Right atrium auricular region (tissue), 2 donors: ENCODE results near the gene NF1. TPM values are rescaled to one million over a fixed set of nuclear protein-coding genes. Genes with fewer than 3 reads are reported as not detected.
"Not testable (repeated sequence)": the region's sequence is repeated elsewhere in the genome, so short reads cannot be mapped to it uniquely, and the experiment has no call there.

Source experiments
- DNase-seq: peaks from one replicate; pipeline ENCODE4 v3.0.0-alpha.2; 2019; ENCODE audit warnings: low spot score
- H3K27ac ChIP-seq, 2 donors: fragments of 200-600 bp; sonication (generic); 1 replicate in 1 of 2; 2 replicates in 1 of 2; pipeline ENCODE4 v1.5.1; 2016 to 2019
- H3K27me3 ChIP-seq, 2 donors: fragments of 200-600 bp; sonication (generic); one replicate each; pipeline versions ENCODE4 v1.5.1 to v1.6.0; 2017 to 2019
- H3K36me3 ChIP-seq: fragments of 200-600 bp; sonication (generic); one replicate; pipeline ENCODE4 v1.5.1; 2016
- H3K4me1 ChIP-seq, 2 donors: fragments of 200-600 bp; sonication (generic); one replicate each; pipeline versions ENCODE4 v1.5.1 to v1.6.0; 2017 to 2019
- H3K4me3 ChIP-seq, 2 donors: fragments of 200-600 bp; sonication (generic); 1 replicate in 1 of 2; 2 replicates in 1 of 2; pipeline ENCODE4 v1.5.1; 2017 to 2019; ENCODE audit warnings: mild to moderate bottlenecking in 1 of 2, moderate library complexity in 1 of 2
- H3K9me3 ChIP-seq, 2 donors: fragments of 200-600 bp; sonication (generic); one replicate each; pipeline ENCODE4 v1.5.1; 2019
- total RNA-seq, 2 donors: library from RNA; depleted of rRNA; stranded (reverse); fragments of >200 nt; gene quantifications; one replicate each; pipeline ENCODE4 v1.1.0, GENCODE V29; 2016
- TF ChIP-seq, protein P1 (sequence below), 2 donors: fragments of 200-600 bp; sonication (generic); IDR thresholded peaks; one replicate each; pipeline ENCODE4 v1.5.1; 2019; ENCODE audit warnings: antibody characterized with exemption in 2 of 2

NF1 gene
- total RNA-seq, 2 donors from 2014 or later = 47.5 to 51.4 TPM

DNA sequence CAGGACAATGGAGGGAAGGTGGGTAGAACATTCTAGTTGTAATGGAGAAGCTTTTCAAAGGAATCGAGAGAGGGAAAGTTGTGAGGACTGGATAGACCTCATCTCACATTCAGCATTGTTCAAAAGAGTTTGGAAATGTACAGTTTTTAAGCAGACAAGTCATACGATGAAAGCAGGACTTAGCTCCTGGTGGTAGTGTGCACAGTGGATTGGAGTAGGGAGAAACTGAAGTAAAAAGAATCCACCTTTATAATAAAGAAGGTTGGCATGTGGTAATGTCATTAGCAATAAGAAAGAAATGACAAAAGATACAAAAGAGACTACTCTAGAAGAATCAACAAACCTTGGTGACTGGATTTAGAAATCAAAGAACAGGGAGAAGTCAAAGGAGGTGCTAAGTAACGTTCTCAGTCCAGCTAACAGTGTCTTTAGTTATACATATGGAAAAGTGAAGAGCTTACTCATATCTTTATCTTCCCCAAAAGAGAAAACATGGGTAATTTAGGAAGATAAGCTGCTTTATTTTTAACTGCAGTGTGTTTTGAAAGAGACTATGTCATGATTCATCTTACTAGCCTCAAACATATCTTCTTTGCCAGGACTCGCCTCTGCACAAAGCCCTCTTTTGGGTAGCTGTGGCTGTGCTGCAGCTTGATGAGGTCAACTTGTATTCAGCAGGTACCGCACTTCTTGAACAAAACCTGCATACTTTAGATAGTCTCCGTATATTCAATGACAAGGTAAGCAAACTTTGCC lies 245.3 kb downstream of the NF1 start:
- peaks cover 41% of the 10 kb centered on the region for H3K36me3 ChIP-seq
- TF ChIP-seq, protein P1, sequence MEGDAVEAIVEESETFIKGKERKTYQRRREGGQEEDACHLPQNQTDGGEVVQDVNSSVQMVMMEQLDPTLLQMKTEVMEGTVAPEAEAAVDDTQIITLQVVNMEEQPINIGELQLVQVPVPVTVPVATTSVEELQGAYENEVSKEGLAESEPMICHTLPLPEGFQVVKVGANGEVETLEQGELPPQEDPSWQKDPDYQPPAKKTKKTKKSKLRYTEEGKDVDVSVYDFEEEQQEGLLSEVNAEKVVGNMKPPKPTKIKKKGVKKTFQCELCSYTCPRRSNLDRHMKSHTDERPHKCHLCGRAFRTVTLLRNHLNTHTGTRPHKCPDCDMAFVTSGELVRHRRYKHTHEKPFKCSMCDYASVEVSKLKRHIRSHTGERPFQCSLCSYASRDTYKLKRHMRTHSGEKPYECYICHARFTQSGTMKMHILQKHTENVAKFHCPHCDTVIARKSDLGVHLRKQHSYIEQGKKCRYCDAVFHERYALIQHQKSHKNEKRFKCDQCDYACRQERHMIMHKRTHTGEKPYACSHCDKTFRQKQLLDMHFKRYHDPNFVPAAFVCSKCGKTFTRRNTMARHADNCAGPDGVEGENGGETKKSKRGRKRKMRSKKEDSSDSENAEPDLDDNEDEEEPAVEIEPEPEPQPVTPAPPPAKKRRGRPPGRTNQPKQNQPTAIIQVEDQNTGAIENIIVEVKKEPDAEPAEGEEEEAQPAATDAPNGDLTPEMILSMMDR (IDR thresholded peaks at IDR 0.05) = no peak

DNA sequence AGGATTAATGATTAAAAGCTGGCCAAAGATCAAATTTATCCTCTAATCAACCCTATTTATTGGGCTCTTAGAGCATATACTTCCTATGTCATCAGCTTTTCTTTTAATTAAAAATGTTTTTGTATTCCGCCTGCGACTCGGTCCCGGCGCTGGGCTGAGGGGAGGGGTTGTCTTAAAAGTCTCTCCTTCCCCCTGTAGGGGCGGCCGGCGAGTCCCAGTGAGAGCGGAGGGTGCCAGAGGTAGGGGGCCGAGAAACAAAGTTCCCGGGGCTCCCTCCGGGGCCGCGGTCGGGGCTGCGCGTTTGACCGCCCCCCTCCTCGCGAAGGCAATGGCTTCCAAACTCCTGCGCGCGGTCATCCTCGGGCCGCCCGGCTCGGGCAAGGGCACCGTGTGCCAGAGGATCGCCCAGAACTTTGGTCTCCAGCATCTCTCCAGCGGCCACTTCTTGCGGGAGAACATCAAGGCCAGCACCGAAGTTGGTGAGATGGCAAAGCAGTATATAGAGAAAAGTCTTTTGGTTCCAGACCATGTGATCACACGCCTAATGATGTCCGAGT lies 250.5 kb downstream of the NF1 start:
- H3K4me3 ChIP-seq, DNase-seq, H3K27me3 ChIP-seq, H3K4me1 ChIP-seq, H3K27ac ChIP-seq, H3K9me3 ChIP-seq: not testable (repeated sequence)
- H3K36me3 ChIP-seq = peaks cover 35% of the 10 kb centered on the region

More for the DNA sequence above, 245.3 kb downstream of the NF1 start:
- peak overlapping the region in 1 of 2 donors; percentile 17 for H3K27ac ChIP-seq
- peaks cover 0 to 13% of the 10 kb centered on the region in 2 donors for H3K4me1 ChIP-seq
- no peaks in the 10 kb centered on the region for H3K27me3 ChIP-seq
- no peaks in the 10 kb centered on the region for H3K9me3 ChIP-seq
- no peak for DNase-seq
- H3K4me3 ChIP-seq = no peak overlapping the region

DNA sequence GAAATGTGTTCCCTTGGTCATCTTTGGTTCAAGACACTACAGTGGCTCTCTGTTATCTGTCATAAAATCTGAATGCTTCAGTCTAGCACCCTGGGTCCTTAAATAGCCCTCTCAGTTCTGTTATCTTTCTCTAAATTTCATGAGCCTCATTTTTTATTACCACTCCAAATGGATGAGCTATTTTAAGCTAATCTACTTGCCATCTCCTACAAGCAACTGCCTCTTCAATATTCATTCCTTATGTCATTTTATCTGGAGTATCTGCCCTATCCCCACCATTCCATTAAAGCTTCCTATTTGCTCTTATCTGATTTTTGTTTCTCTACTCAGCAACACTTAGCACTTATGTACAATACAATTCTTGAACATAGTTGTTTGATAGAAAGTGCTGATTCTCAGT lies 254.7 kb downstream of the NF1 start:
- no peak overlapping the region for H3K27ac ChIP-seq
- no peak overlapping the region for H3K4me3 ChIP-seq
- no peaks in the 10 kb centered on the region for H3K4me1 ChIP-seq
- peaks cover 50% of the 10 kb centered on the region for H3K36me3 ChIP-seq
- no peak for DNase-seq
- H3K27me3 ChIP-seq = no peaks in the 10 kb centered on the region
- no peaks in the 10 kb centered on the region for H3K9me3 ChIP-seq
- TF ChIP-seq, protein P1 (IDR thresholded peaks at IDR 0.05) = no peak

DNA sequence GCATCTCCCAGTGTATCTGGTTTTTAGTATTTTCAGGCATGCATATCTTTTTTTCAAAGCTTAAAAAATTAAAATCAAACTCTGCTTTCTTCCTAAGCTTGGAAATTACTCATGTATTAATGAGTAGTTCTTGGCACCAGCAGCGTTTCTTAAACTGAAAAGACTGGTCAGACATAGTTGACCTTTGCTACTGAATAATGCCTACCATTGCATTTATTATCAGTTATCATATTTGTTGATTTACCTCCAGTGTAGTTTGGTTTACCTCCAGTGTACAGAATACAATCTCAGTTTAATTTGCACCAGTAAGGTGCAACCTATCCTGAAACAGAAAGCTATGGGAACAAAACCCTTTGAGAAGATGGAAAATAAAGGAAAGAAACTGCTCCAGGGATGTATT lies 261.2 kb downstream of the NF1 start:
- peaks cover 39% of the 10 kb centered on the region for H3K36me3 ChIP-seq
- no peaks in the 10 kb centered on the region for H3K4me1 ChIP-seq
- DNase-seq = no peak
- H3K4me3 ChIP-seq = no peak overlapping the region
- no peak overlapping the region for H3K27ac ChIP-seq
- no peaks in the 10 kb centered on the region for H3K9me3 ChIP-seq
- H3K27me3 ChIP-seq = no peaks in the 10 kb centered on the region
- TF ChIP-seq, protein P1 (IDR thresholded peaks at IDR 0.05) = no peak

DNA sequence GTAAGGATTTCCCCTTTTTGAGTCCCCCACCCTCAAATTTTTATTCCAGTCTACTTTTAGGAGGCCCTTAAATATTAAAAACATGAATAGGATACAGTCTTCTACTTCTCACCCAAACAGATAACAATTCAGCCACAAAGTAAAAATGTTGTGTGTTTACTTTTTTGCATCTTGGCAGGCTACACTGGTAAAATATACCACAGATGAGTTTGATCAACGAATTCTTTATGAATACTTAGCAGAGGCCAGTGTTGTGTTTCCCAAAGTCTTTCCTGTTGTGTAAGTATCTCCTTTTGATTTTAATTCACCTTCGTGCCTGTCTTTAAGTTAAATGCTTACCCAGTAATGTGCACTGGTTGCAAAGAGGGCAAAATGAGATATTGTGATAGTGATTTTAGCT lies 262.3 kb downstream of the NF1 start:
- Histone ChIP-seq H3K36me3 (peaks cover 44% of the 10 kb centered on the region), H3K27ac (no peak overlapping the region), H3K4me3 (no peak overlapping the region), H3K9me3 (no peaks in the 10 kb centered on the region), H3K4me1 (no peaks in the 10 kb centered on the region), H3K27me3 (no peaks in the 10 kb centered on the region)
- DNase-seq = no peak
- TF ChIP-seq, protein P1 (IDR thresholded peaks at IDR 0.05) = no peak

DNA sequence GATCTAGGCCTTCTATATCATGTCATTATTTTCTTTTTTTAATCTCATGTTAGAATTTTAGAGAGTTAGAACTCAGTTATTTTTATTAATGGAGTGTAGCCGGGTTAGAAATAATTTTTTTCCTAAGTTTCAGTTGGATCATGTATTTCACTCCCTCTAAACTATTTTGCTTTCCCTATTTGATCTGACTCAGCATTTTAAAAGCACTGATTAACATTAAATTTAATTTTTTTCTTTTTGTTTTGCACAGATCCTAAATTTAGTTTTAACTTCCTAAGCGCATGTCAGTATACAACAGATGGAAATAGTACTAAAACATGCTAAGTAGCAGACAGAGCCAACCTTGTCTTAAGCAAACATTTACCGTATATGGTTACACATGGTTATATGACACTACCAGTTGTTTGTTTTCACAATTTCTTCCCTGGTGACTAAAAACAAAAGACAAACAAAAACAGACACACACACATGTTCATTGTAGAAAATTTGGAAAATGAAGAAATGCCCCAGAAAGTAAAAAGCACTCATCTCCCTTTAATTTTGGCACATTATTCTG lies 263.1 kb downstream of the NF1 start:
- Histone ChIP-seq H3K36me3 (peaks cover 42% of the 10 kb centered on the region), H3K4me3 (no peak overlapping the region), H3K27ac (no peak overlapping the region), H3K4me1 (no peaks in the 10 kb centered on the region), H3K9me3 (no peaks in the 10 kb centered on the region), H3K27me3 (no peaks in the 10 kb centered on the region)
- no peak for DNase-seq
- TF ChIP-seq, protein P1 (IDR thresholded peaks at IDR 0.05) = no peak
